Heart right ventricle (tissue), 16 donors: Measurements from ENCODE around the gene SEC24A. TPM values are rescaled to one million over a fixed set of nuclear protein-coding genes. Genes with fewer than 3 reads are reported as not detected.
"Not testable (repeated sequence)": the region's sequence is repeated elsewhere in the genome, so short reads cannot be mapped to it uniquely, and the experiment has no call there.

Experiments
- ATAC-seq, 8 donors: fragments of 200-7000 bp; cut with Tn5 transposase; one replicate each; pipeline ENCODE4 v1.9.1; 2020; ENCODE audit warnings: mild to moderate bottlenecking in 8 of 8, moderate library complexity in 8 of 8, moderate number of reproducible peaks in 1 of 8
- DNase-seq, 2 donors: peaks; one replicate each; pipeline ENCODE4 v3.0.0-alpha.2; 2020
- H3K27ac ChIP-seq, 10 donors: fragments of 200-600 bp; sonication (generic) in 2 of 10; one replicate each; pipeline versions ENCODE4 v1.5.0 to v1.8.0; 2020 to 2022; ENCODE audit warnings: mild to moderate bottlenecking in 3 of 10
- H3K27me3 ChIP-seq, 7 donors: fragments of 200-600 bp; one replicate each; pipeline ENCODE4 v1.8.0; 2021 to 2022; ENCODE audit warnings: mild to moderate bottlenecking in 2 of 7
- H3K36me3 ChIP-seq, 9 donors: fragments of 200-600 bp; sonication (generic) in 1 of 9; one replicate each; pipeline versions ENCODE4 v1.5.0 to v1.8.0; 2020 to 2022; ENCODE audit warnings: mild to moderate bottlenecking in 2 of 9
- H3K4me1 ChIP-seq, 9 donors: fragments of 200-600 bp; sonication (generic) in 1 of 9; one replicate each; pipeline versions ENCODE4 v1.5.0 to v1.8.0; 2020 to 2022; ENCODE audit warnings: mild to moderate bottlenecking in 4 of 9
- H3K4me3 ChIP-seq, 10 donors: fragments of 200-600 bp; sonication (generic) in 2 of 10; one replicate each; pipeline versions ENCODE4 v1.5.0 to v1.8.0; 2020 to 2022; ENCODE audit warnings: mild to moderate bottlenecking in 7 of 10, moderate library complexity in 2 of 10
- H3K9me3 ChIP-seq, 11 donors: fragments of 200-600 bp in 10 of 11; sonication (generic) in 2 of 11; one replicate each; pipeline versions ENCODE4 v1.5.0 to v1.8.0; 2013 to 2022; ENCODE audit warnings: mild to moderate bottlenecking in 2 of 11, control low read depth in 1 of 11, moderate library complexity in 1 of 11
- WGBS, 2 donors: extraction: QIAGEN DNeasy Blood & Tissue Kit; methylation state at CpG; one replicate each; pipeline ENCODE4 v1.1.7; 2013; ENCODE audit warnings: inconsistent platforms in 1 of 2; 5-methylcytosine and 5-hydroxymethylcytosine counted together
- intact Hi-C, 10 donors: fragments of 100-400 bp; cut with DNase I; formaldehyde crosslinking; loops; one replicate each; pipeline versions ENCODE4 v1.11.1 to v1.14.2; 2022
- polyA plus RNA-seq, 2 donors: library from polyadenylated mRNA; stranded (reverse); fragments of 200-250 nt; gene quantifications; one replicate each; pipeline ENCODE4 v1.2.3, GENCODE V29; 2013
- total RNA-seq, 10 donors: library from RNA; stranded (reverse); fragmentation: NEBNext Ultra II Directional in 3 of 10; extraction: Animal tissue kit (Norgen Biotek cat#: 25700) in 3 of 10; gene quantifications; one replicate each; pipeline versions ENCODE4 v1.2.1 to v1.2.4, GENCODE V29; 2021 to 2023
- TF ChIP-seq, protein P1 (sequence below), 9 donors: fragments of 200-600 bp; sonication (generic) in 2 of 9; IDR thresholded peaks; one replicate each; pipeline versions ENCODE4 v1.5.0 to v1.8.0; 2021 to 2022; ENCODE audit warnings: antibody characterized with exemption in 9 of 9, mild to moderate bottlenecking in 5 of 9, moderate library complexity in 1 of 9
- donor health status: Arrhythmogenic right ventricular cardiomyopathy.
- donor health status: ischemic (EF 13 %, LVEDD 7.1; RV severe dilation, severe dysfunction).
- donor health status: healthy with polysubstance abuse.
- donor health status: DM: no; HTN: yes; CAD: no.
- donor health status: DM: no; HTN: no; CAD: no.
- donor health status: ischemic (EF 25% LVEDD 6.9; RV normal size, moderate dysfunction).
- donor health status: ischemic (EF 25% LVEDD 5.7; RV mildly dilated, moderate dysfunction).
- donor health status: healthy.
- donor health status: DM: yes; HTN: yes; CAD: no.
- donor health status: Ischemic cardiomyopathy.
- donor health status: ischemic (EF 35%, LVEDD 5.7; RV mildly dilated, moderate dysfunction).
- donor health status: nonischemic (EF 11% LVEDD 7.7; RV severe dilation, severe dysfunction).
- donor health status: DM: yes; HTN: yes; CAD: no.
- donor health status: PGD.
- donor health status: ischemic (EF 29% LVEDD 5.4; RV normal size, mild dysfunction).
- donor health status: nonischemic (EF 23%, LVEDD 6.1; RV moderate dilation, normal function).

Gene SEC24A
- total and polyA plus RNA-seq, 12 donors = 2.6 to 13.7 (median 8.9) TPM

DNA sequence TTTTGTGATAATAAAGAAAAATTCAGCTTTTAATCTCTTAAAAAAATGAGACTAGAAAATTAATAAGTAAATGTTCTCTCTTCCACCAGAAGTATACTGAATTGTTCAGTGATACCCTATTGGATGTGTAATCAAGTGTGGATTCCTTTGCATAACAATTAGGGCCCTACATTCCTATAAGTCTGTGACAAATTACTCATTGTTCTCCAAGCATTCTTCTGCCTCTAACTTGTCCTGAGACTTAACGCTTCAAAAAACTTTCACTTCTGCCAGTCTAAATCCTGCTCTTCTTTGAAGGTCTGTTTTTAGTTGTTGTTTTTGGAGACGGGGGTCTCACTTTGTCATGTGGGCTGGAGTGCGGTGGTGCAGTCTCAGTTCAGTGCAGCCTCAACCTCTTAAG lies 100.8 kb downstream of the SEC24A start:
- Histone ChIP-seq H3K36me3 (peaks cover 0 to 57% (median 10%) of the 10 kb centered on the region in 9 donors), H3K4me1 (no peaks in the 10 kb centered on the region), H3K27me3 (no peaks in the 10 kb centered on the region), H3K27ac (no peak overlapping the region), H3K9me3 (no peaks in the 10 kb centered on the region), H3K4me3 (no peak overlapping the region)
- no peak for DNase-seq
- 90 to 92% methylated on average over 3 of the region's 3 CpGs for WGBS, 2 donors
- intact Hi-C loops = no loop called here
- TF ChIP-seq, protein P1, sequence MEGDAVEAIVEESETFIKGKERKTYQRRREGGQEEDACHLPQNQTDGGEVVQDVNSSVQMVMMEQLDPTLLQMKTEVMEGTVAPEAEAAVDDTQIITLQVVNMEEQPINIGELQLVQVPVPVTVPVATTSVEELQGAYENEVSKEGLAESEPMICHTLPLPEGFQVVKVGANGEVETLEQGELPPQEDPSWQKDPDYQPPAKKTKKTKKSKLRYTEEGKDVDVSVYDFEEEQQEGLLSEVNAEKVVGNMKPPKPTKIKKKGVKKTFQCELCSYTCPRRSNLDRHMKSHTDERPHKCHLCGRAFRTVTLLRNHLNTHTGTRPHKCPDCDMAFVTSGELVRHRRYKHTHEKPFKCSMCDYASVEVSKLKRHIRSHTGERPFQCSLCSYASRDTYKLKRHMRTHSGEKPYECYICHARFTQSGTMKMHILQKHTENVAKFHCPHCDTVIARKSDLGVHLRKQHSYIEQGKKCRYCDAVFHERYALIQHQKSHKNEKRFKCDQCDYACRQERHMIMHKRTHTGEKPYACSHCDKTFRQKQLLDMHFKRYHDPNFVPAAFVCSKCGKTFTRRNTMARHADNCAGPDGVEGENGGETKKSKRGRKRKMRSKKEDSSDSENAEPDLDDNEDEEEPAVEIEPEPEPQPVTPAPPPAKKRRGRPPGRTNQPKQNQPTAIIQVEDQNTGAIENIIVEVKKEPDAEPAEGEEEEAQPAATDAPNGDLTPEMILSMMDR (IDR thresholded peaks at IDR 0.05) = no peak
- ATAC-seq = no peak

DNA sequence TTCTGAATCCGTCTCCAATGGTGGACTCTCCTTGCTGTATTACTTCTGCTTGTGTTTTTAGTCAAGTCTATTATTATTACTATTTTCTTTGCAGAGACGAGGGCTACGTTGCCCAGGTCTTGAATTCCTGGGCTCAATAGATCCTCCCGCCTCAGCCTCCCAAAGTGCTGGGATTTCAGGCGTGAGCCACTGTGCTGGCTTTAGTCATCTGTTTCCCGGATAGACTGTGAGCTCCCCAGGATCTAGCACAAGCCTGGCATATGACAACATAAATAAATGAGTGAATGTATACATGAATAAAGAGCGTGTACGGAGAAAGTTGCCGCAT lies 109.6 kb downstream of the SEC24A start:
- 22 to 23% methylated on average over 9 of the region's 9 CpGs for whole genome bisulfite sequencing, 2 donors
- Histone ChIP-seq H3K4me1 (peaks cover 3 to 33% (median 24%) of the 10 kb centered on the region in 9 donors), H3K4me3 (peak overlapping the region; percentile 66 to 99 (median 88)), H3K36me3 (peaks cover 0 to under 1% (median 0%) of the 10 kb centered on the region in 9 donors), H3K27me3 (no peaks in the 10 kb centered on the region), H3K27ac (peak overlapping the region in 8 of 10 donors; percentile 63 to 90 (median 76)), H3K9me3 (no peaks in the 10 kb centered on the region)
- DNase-seq (no peak), ATAC-seq (peak in 1 of 8 donors; percentile 25)
- intact Hi-C loops = loop anchor here in 1 of 10 donors (2.0 to 5.0 kb wide), 2 partner anchors 19 to 89 kb away; partner anchors contain the start of genes C5orf24 and CAMLG
- TF ChIP-seq, protein P1 (IDR thresholded peaks at IDR 0.05) = no peak

DNA sequence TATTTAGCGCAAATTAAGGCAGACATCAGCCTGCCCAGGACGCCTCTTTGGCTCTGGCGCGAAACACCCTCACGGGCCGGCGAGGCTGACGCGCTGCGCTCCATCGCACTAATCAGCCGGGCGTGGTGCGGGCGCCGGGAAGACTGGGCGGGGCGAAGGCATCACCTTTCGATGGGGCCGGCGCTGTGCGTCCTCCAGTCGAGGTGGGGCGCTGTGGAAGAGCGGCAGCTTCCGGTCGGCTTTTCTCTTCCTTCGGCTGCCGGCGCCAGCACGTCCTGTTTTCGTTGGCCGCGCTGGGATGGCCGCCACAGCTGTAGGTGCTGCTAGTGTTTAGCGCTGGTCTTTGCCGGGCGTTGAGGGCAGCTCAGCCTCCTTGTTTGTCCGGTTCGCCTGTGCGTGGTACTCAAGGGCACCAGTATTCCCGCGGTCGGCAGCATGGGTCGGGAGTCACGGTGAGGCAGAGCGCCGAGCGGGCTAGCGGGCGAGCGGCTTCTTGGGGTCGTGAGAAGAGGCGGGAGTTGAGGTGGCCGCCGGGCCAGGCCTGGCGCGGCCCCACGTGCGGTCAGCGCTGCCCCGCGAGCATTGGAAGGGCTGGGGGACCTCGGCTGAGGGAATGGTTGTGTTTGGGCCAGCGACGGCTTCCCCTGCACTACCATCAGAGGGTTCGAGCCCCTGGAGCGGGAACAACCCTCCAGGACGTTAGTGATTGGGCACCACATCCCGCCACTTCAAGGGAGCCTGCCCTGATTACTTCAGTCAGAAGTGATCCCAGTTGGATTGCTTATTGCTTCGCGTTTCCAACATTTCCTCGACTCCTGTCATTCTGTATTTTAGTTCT lies 110.1 kb downstream of the SEC24A start, which contains the start of gene DDX46:
TSS of gene DDX46 (plus strand) at position 276 of the 838 bp plus-strand sequence. CDS start at position 436, 160 bp downstream.
- Histone ChIP-seq H3K36me3 (peaks cover 0 to 6% (median 0%) of the 10 kb centered on the region in 9 donors), H3K27ac (peak within 1 kb of the TSS in 9 of 10 donors; percentile 63 to 90 (median 76)), H3K27me3 (no peaks in the 10 kb centered on the region), H3K4me1 (peaks cover 3 to 34% (median 24%) of the 10 kb centered on the region in 9 donors), H3K4me3 (peak within 1 kb of the TSS; percentile 66 to 99 (median 88)), H3K9me3 (no peaks in the 10 kb centered on the region)
- intact Hi-C loops = loop anchor here in 1 of 10 donors (2.0 to 5.0 kb wide), 2 partner anchors 20 to 89 kb away; partner anchors contain the start of genes C5orf24 and CAMLG
- ATAC-seq (peak; percentile 97 to 100 (median 99)), DNase-seq (peak; percentile 93 to 94)
- TF ChIP-seq, protein P1 (IDR thresholded peaks at IDR 0.05) = peak; percentile 43 to 95 (median 77)
- WGBS, 2 donors = 0 to 1% methylated on average over 73 of the region's 73 CpGs

DNA sequence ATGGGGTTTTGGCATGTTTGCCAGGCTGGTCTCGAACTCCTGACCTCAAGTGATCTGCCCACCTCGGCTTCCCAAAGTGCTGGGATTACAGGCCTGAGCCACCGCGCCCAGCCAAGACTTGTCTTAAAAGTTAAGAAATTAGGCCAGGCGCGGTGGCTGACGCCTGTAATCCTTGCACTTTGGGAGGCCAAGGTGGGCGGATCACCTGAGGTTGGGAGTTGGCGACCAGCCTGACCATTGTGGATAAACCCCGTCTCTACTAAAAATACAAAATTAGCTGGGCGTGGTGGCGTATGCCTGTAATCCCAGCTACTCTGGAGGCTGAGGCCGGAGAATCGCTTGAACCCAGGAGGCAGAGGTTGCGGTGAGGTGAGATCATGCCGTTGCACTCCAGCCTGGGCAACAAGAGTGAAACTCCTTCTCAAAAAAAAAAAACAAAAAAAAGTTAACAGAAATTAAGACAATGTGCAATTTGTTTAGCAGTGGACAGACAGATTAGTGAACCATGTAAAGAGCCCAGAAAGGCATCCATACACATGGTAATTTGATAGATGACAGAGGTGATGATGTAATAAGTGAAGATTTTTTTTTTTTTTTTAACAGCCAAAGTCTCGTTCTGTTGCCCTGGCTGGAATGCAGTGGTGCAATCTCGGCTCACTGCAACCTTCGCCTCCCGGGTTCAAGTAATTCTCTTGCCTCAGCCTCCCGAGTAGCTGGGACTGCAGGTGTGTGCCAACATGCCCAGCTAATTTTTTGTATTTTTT lies 119.1 kb downstream of the SEC24A start:
- H3K36me3 ChIP-seq = peaks cover 0 to 96% (median 66%) of the 10 kb centered on the region in 9 donors
- H3K4me1 ChIP-seq, H3K27ac ChIP-seq, DNase-seq, H3K4me3 ChIP-seq, ATAC-seq, intact Hi-C loops, H3K27me3 ChIP-seq, H3K9me3 ChIP-seq: not testable (repeated sequence)
- 96% methylated on average over 21 of the region's 21 CpGs for WGBS, 2 donors
